GM20431 (cell line): ENCODE data around the gene KLRC2.
"Not testable (repeated sequence)": the region's sequence is repeated elsewhere in the genome, so short reads cannot be mapped to it uniquely, and the experiment has no call there.

Experiments
- in situ Hi-C: fragments of 300-500 bp; cut with MseI, MboI; formaldehyde crosslinking; loops from one replicate; pipeline ENCODE4 v1.15.0; 2020; ENCODE audit warnings: low sequenced_read_pairs; ENCODE audit not compliant: unreplicated experiment

KLRC2 gene

GRCh38 chr12:10435816-10436215 lies at the start of gene KLRC2:
Gene KLRC2 (minus strand): TSS chr12:10436010. CDS start chr12:10435986, 24 bp downstream.
- in situ Hi-C loops: not testable (repeated sequence)

GRCh38 chr12:10481901-10482300 lies 46.1 kb upstream of the KLRC2 start:
- in situ Hi-C loops: not testable (repeated sequence)

GRCh38 chr12:10472808-10473207 lies 37.0 kb upstream of the KLRC2 start:
- in situ Hi-C loops: not testable (repeated sequence)

GRCh38 chr12:10469701-10470100 lies 33.9 kb upstream of the KLRC2 start:
- in situ Hi-C loops: no loop called here

GRCh38 chr12:10466311-10466710 lies 30.5 kb upstream of the KLRC2 start:
- in situ Hi-C loops: no loop called here

GRCh38 chr12:10457760-10458159 lies 21.9 kb upstream of the KLRC2 start:
- in situ Hi-C loops: no loop called here

GRCh38 chr12:10456856-10457255 lies 21.0 kb upstream of the KLRC2 start:
- in situ Hi-C loops: no loop called here

GRCh38 chr12:10455766-10456165 lies 20.0 kb upstream of the KLRC2 start:
- in situ Hi-C loops: no loop called here

- in situ Hi-C loops: no loop called here
Observed at GRCh38 chr12:10454531-10454930, 18.7 kb upstream of the KLRC2 start.

- in situ Hi-C loops: no loop called here
Observed at GRCh38 chr12:10453156-10453555, 17.3 kb upstream of the KLRC2 start, which contains the start of gene KLRC1. Gene KLRC1 (minus strand): TSS chr12:10453377. CDS start chr12:10451156, 2,221 bp downstream.

- in situ Hi-C loops: no loop called here
Observed at GRCh38 chr12:10448236-10448635, 12.4 kb upstream of the KLRC2 start.

GRCh38 chr12:10446052-10446451 lies 10.2 kb upstream of the KLRC2 start:
- in situ Hi-C loops: not testable (repeated sequence)

GRCh38 chr12:10441144-10441543 lies 5.3 kb upstream of the KLRC2 start:
- in situ Hi-C loops: not testable (repeated sequence)

GRCh38 chr12:10439608-10440274 lies 3.9 kb upstream of the KLRC2 start:
- in situ Hi-C loops: not testable (repeated sequence)

- in situ Hi-C loops: not testable (repeated sequence)
Observed at GRCh38 chr12:10437601-10438000, 1.8 kb upstream of the KLRC2 start.

- in situ Hi-C loops: not testable (repeated sequence)
Observed at GRCh38 chr12:10430623-10431022, 5.2 kb downstream of the KLRC2 start.

GRCh38 chr12:10425938-10426337 lies 9.9 kb downstream of the KLRC2 start:
- in situ Hi-C loops: not testable (repeated sequence)

GRCh38 chr12:10424260-10424899 lies 11.4 kb downstream of the KLRC2 start:
- in situ Hi-C loops: not testable (repeated sequence)

- in situ Hi-C loops: not testable (repeated sequence)
Observed at GRCh38 chr12:10422159-10422558, 13.7 kb downstream of the KLRC2 start.

GRCh38 chr12:10420334-10420733 lies 15.5 kb downstream of the KLRC2 start, which contains the start of gene KLRC3:
Gene KLRC3 (minus strand): TSS chr12:10420595. CDS start chr12:10420550, 45 bp downstream.
- in situ Hi-C loops: not testable (repeated sequence)

- in situ Hi-C loops: no loop called here
Observed at GRCh38 chr12:10409392-10409791, 26.4 kb downstream of the KLRC2 start, which contains the start of gene KLRC4. Gene KLRC4 (minus strand): TSS chr12:10409757. CDS start chr12:10409575, 182 bp downstream.
